Ureter (tissue), 1 donor: Measurements from ENCODE around the gene ITIH6. TPM values are rescaled to one million over a fixed set of nuclear protein-coding genes. Genes with fewer than 3 reads are reported as not detected.
"Not testable (repeated sequence)": the region's sequence is repeated elsewhere in the genome, so short reads cannot be mapped to it uniquely, and the experiment has no call there.

ENCODE experiments used
- DNase-seq: peaks from one replicate; pipeline ENCODE4 v3.0.0-alpha.2; 2020; ENCODE audit warnings: low spot score
- total RNA-seq: library from RNA; stranded (reverse); gene quantifications from one replicate; pipeline ENCODE4 v1.2.4, GENCODE V29; 2023
- donor health status: DM: yes; HTN: yes; CAD: no.

The ITIH6 gene, protein sequence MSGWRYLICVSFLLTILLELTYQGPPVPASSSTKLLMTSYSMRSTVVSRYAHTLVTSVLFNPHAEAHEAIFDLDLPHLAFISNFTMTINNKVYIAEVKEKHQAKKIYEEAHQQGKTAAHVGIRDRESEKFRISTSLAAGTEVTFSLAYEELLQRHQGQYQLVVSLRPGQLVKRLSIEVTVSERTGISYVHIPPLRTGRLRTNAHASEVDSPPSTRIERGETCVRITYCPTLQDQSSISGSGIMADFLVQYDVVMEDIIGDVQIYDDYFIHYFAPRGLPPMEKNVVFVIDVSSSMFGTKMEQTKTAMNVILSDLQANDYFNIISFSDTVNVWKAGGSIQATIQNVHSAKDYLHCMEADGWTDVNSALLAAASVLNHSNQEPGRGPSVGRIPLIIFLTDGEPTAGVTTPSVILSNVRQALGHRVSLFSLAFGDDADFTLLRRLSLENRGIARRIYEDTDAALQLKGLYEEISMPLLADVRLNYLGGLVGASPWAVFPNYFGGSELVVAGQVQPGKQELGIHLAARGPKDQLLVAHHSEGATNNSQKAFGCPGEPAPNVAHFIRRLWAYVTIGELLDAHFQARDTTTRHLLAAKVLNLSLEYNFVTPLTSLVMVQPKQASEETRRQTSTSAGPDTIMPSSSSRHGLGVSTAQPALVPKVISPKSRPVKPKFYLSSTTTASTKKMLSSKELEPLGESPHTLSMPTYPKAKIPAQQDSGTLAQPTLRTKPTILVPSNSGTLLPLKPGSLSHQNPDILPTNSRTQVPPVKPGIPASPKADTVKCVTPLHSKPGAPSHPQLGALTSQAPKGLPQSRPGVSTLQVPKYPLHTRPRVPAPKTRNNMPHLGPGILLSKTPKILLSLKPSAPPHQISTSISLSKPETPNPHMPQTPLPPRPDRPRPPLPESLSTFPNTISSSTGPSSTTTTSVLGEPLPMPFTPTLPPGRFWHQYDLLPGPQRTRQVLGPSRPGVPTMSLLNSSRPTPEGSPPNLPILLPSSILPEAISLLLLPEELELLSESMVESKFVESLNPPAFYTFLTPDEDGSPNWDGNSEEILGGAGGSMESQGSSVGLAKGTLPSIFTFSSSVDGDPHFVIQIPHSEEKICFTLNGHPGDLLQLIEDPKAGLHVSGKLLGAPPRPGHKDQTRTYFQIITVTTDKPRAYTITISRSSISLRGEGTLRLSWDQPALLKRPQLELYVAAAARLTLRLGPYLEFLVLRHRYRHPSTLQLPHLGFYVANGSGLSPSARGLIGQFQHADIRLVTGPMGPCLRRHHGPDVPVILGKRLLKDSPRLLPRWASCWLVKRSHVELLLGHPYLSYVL
- not detected for total RNA-seq

DNA sequence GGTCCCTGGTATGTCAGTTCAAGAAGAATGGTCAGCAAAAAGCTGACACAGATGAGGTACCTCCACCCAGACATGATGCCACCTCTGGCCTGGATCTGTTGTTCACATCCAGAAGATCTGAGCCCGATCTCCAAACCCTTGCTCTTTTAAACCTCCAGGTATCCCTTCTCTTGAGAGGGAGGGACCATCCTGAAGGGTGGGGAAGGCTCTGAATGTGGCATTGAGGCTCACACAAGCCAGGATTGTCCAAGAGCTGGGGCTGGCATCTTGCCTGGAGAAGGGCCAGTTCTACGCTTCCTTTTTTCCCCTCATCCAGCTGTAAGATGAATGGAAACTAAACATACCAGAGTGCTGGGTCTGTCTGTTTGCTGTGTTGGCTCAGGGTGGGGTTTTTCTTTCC, at the start of gene ITIH6:
Gene ITIH6 (minus strand): TSS at position 119 of the 400 bp plus-strand sequence. CDS start 45 bp downstream, at position 74.
- DNase-seq, result no peak

- not testable (repeated sequence) for DNase-seq
These were observed 49.6 kb upstream of the ITIH6 start for GRCh38 chrX:54847700-54848099.

DNA sequence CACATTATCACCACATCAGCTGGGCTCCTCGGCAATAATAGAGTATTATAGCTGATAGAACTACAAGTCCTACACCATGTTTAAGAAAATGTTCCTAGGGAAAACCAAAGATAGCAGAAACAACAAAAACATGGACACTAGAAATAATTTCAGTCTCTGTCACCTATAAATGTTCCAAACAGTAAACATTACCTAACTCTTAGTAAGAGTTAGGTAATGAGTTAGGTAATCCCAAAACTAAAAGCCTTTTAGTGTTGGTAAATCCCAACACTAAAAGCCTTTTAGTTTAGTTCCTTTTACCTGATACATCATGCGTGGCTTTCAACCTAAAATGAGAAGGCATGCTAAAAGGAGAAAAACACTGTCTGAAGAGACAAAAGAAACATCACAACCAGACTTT, 45.0 kb upstream of the ITIH6 start:
- DNase-seq, result no peak

DNA sequence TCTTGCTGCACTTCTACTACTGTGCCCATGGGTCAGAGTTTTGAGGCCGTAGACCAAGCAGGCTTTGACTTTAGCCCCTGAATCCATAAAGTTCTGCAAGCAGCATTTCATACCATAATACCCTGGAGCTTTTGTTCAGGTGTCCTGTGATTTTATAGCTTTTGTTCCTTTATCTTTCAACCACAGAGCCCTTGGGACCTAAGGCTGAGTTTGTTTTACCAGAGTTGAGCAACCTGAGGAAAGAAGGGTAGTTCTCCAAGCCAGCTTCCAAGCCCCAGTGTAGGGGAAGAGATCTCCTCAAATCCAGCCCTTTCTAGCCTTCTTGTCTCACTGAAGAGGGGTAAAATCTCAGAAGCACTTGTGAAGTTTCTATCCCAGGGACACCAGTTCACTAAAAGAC, 44.6 kb upstream of the ITIH6 start:
- no peak for DNase-seq

GRCh38 chrX:54841184-54841874, 43.3 kb upstream of the ITIH6 start:
- DNase-seq, result not testable (repeated sequence)

GRCh38 chrX:54838583-54838982, 40.5 kb upstream of the ITIH6 start:
- no peak for DNase-seq

- DNase-seq, result no peak
These were observed 28.5 kb upstream of the ITIH6 start for GRCh38 chrX:54826598-54826997.

- no peak for DNase-seq
These were observed 27.8 kb upstream of the ITIH6 start for GRCh38 chrX:54825716-54826438.

- DNase-seq, result no peak
These were observed 26.7 kb upstream of the ITIH6 start for GRCh38 chrX:54824722-54825121.

- DNase-seq, result no peak
These were observed 26.1 kb upstream of the ITIH6 start for GRCh38 chrX:54824195-54824594.

DNA sequence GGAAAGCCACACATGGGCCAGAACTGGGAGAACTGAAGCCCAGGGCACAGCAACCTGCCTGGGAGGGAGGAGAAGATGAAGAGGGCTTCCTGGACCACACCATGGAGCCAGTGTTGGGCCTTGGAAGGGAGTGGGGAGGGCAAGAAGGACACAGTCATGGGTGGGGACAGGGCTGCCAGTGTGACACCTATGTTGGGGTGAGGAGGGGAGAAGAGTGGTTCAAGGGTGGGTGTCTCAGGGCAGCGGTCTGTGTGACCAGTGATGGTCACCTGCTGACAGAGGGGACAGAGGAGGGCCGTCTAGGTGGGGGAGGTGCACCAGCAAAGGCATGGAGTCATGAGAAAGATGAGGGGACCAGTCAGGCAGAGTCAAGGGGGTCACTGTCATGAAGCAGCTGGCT, 23.3 kb upstream of the ITIH6 start:
- no peak for DNase-seq

GRCh38 chrX:54820737-54821136, 22.7 kb upstream of the ITIH6 start:
- DNase-seq, result no peak

DNA sequence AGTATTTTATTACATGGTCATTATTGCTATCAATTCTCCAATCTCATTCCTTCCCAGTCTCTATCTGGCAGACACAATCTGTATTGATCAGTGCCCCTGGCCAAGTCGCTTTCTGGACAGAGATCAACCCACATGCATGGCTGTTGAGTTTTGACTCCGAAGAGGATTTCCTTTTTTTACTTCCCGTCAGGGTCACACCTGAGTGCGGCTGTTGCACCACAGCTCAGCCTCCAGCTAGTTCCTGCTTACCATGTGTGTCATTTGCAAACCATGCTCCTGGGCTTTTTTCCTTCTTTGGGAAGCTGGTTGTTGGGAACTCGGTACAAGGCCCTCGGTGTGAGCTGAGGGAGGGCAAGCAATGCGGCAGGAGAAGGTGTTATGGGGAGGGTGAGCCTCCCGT, 21.1 kb upstream of the ITIH6 start:
- peak; percentile 39 for DNase-seq

DNA sequence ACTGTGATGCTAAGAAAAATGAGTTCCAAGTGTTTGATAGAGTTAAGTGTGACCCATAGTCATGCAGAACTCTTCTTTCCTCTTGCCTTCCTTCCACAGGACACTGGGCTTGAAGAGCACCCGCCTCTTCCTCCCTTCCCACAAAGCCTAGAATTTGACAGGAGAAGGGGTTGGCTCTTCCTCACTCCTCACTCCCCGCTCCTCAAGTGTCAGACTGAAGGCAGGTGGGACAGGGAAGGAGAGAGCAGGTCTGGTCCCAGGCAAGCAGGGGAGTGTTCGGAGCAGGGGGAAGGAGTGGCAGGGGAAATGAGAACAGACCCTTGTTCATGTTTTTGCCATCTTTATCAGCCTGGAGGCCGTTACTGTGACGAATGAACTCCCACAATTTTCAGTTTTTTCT, 20.2 kb upstream of the ITIH6 start:
- peak; percentile 22 for DNase-seq

DNA sequence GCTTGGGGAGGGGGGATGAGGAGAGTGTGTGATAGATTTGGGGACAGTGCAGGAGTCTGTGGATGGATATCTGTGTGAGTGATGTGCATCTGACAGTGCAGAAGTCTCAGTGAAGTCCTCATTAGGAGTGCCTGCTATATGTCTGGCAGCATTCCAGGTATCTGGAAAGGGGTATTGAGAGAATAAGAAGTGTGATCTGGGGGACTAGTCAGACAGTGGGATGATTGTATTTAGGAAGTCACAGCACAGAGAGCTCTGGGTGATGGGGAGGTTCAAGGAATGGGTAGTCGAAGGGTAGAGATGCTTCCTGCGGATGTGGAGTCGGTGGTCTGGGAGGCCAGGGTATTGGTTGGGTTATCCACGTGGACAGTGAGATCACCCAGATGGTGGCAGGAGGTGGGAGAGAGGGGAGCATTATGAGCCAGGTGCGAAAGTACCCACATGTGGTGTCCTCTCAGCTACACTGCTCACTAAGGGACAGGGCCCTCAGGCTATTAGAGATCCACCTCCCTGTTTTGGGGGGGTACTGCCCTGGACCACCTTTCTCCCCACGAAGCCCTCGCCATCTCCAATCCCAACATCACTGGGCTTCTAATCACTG, 19.3 kb upstream of the ITIH6 start:
- DNase-seq, result peak; percentile 7

- DNase-seq, result no peak
These were observed 14.3 kb upstream of the ITIH6 start for GRCh38 chrX:54812306-54812705.

- no peak for DNase-seq
These were observed 13.3 kb upstream of the ITIH6 start for GRCh38 chrX:54811301-54811885.

DNA sequence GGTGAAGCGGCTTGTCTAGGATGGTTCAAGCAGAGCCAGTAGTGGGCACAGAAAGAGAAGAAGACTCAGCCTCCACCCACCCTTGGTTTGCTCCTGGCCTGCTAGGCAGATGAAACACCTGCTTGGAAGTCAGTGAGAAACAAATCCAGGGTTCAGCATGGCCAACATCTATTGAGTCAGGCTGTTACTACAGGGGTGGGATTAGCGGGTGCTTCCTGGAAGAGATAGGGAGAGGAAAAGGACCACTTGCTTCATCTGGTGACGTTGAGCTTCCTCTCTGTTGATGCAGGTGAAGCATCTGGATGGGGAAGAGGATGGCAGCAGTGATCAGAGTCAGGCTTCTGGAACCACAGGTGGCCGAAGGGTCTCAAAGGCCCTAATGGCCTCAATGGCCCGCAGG, 12.5 kb upstream of the ITIH6 start:
- DNase-seq, result no peak

GRCh38 chrX:54808605-54809483, 10.8 kb upstream of the ITIH6 start:
- peak; percentile 95 for DNase-seq
